Measurements from ENCODE around the gene WAS. TPM values are rescaled to one million over a fixed set of nuclear protein-coding genes. Genes with fewer than 3 reads are reported as not detected.
"Not testable (repeated sequence)": the region's sequence is repeated elsewhere in the genome, so short reads cannot be mapped to it uniquely, and the experiment has no call there.

Gene WAS
- polyA plus RNA-seq (2012; ENCODE audit: missing spikeins), result 47.4 TPM

DNA sequence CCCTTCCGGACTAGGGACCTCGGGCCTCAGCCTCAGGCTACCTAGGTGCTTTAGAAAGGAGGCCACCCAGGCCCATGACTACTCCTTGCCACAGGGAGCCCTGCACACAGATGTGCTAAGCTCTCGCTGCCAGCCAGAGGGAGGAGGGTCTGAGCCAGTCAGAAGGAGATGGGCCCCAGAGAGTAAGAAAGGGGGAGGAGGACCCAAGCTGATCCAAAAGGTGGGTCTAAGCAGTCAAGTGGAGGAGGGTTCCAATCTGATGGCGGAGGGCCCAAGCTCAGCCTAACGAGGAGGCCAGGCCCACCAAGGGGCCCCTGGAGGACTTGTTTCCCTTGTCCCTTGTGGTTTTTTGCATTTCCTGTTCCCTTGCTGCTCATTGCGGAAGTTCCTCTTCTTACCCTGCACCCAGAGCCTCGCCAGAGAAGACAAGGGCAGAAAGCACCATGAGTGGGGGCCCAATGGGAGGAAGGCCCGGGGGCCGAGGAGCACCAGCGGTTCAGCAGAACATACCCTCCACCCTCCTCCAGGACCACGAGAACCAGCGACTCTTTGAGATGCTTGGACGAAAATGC, at the start of gene WAS:
TSS of gene WAS (plus strand) at position 389 of the 572 bp plus-strand sequence. CDS start at position 444, 55 bp downstream.
- FAIRE-seq, result peak; percentile 71
- TF ChIP-seq POLR2A (IDR thresholded peaks at IDR 0.05; ENCODE audit: low read depth, low read length) (peak; percentile 70; the same call in 1 of the 2 replicates), TAF1 (IDR thresholded peaks at IDR 0.05; ENCODE audit: borderline replicate concordance, low read depth, low read length) (peak; percentile 56; the same call in 1 of the 2 replicates), POLR2AphosphoS5 (IDR thresholded peaks at IDR 0.05; ENCODE audit: low read depth, low read length) (peak; percentile 73)
- peak; percentile 67 for DNase-seq (ENCODE audit: insufficient read length)

DNA sequence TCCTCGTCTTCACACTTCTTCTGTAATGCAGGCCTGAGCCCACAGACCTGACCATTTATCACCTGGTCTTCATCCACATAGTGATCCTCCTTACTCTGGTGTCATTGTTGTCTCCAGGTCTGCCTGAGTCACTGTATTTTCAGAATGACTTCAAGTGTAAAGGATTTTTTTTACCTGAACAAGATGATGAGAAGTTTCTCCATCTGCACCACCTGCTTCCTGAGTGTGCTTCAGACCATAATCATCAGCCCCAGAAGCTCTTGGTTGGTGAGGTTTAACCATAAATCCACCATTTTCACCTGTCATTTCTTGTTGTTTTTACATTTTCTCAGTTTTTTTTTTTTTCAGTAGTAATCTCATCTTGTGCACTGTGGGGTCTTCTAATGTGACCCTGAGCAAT, 47.3 kb upstream of the WAS start:
- no peak for DNase-seq (ENCODE audit: insufficient read length)
- no peak for TF ChIP-seq TAF1 (IDR thresholded peaks at IDR 0.05; ENCODE audit: borderline replicate concordance, low read depth, low read length)
- TF ChIP-seq POLR2AphosphoS5 (IDR thresholded peaks at IDR 0.05; ENCODE audit: low read depth, low read length), result no peak
- TF ChIP-seq POLR2A (IDR thresholded peaks at IDR 0.05; ENCODE audit: low read depth, low read length), result no peak
- no peak for FAIRE-seq

DNA sequence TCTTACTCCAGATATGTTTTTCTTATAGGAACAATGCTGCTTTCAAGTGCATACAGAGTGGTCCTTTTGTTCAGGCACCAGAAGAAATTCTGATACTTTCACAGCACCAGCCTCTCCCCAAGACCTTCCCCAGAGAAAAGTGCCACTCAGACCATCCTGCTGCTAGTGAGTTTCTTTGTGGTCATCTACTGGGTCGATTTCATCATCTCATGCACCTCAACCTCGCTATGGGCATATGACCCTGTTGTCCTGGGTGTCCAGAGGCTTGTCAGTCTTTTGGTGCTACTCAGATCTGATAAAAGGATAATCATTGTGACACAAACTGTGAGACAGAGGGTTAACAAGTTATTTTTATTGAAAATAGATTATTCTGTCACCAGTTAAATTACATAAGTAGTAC, 46.8 kb upstream of the WAS start:
- no peak for DNase-seq (ENCODE audit: insufficient read length)
- TF ChIP-seq POLR2A (IDR thresholded peaks at IDR 0.05; ENCODE audit: low read depth, low read length), result no peak
- no peak for TF ChIP-seq POLR2AphosphoS5 (IDR thresholded peaks at IDR 0.05; ENCODE audit: low read depth, low read length)
- no peak for TF ChIP-seq TAF1 (IDR thresholded peaks at IDR 0.05; ENCODE audit: borderline replicate concordance, low read depth, low read length)
- FAIRE-seq, result no peak

DNA sequence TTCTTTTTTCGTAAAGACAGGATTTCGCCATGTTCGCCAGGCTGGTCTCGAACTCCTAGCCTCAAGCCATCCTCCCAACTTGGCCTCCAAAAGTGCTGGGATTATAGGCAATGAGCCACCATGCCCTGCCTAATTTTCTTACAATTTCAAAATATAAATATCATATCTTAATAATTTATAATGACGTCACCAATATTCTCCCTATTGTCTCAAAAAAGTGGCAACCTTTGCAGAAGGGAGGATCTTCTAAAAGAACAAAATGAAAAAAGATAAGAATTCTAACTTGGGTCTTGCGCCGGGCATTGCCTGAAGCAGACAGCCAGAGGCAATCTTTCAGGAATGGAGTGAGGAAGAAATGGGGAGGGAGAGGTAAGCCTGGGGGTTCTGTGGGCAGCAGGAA, 37.9 kb upstream of the WAS start:
- FAIRE-seq, result no peak
- no peak for TF ChIP-seq POLR2A (IDR thresholded peaks at IDR 0.05; ENCODE audit: low read depth, low read length)
- TF ChIP-seq POLR2AphosphoS5 (IDR thresholded peaks at IDR 0.05; ENCODE audit: low read depth, low read length), result no peak
- TF ChIP-seq TAF1 (IDR thresholded peaks at IDR 0.05; ENCODE audit: borderline replicate concordance, low read depth, low read length), result no peak
- no peak for DNase-seq (ENCODE audit: insufficient read length)

DNA sequence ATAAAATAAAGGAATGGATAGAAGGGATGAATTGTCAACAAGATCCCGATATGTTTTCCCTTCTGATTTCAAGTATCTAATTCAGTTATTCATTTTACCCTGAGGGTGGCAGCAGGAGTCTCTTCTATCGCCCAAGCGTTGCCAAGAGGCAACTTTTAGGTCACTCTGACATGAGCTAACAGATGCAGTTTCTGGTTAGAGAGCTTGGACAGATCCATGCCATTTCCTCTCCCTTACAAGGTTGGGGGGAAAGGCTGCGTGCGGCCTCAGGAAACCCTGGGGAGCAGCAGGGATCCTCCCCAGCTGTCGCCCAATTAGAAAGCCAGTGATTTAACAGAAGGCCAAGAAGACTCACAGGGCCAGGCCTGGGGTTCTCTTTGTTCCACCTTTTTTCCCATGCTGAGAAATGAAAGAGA, 35.3 kb upstream of the WAS start:
- no peak for TF ChIP-seq POLR2A (IDR thresholded peaks at IDR 0.05; ENCODE audit: low read depth, low read length)
- no peak for TF ChIP-seq POLR2AphosphoS5 (IDR thresholded peaks at IDR 0.05; ENCODE audit: low read depth, low read length)
- no peak for TF ChIP-seq TAF1 (IDR thresholded peaks at IDR 0.05; ENCODE audit: borderline replicate concordance, low read depth, low read length)
- DNase-seq (ENCODE audit: insufficient read length) (no peak), FAIRE-seq (no peak)

DNA sequence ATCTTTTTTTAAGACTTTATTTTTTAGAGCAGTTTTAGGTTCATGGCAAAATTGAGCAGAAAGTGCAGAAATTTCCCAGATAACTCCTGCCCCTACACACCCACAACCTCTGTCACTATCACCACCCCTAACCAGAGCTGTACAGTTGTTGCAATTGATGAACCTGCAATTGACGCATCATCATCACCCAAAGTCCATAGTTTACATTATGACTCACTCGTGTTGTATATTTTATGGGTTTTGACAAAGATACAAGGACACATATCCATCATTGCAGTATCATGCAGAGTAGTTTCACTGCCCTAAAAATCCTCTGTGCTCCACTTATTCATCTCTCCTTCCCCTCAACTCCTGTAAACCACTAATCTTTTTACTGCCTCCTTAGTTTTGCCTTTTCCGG, 34.5 kb upstream of the WAS start:
- no peak for TF ChIP-seq POLR2AphosphoS5 (IDR thresholded peaks at IDR 0.05; ENCODE audit: low read depth, low read length)
- no peak for TF ChIP-seq POLR2A (IDR thresholded peaks at IDR 0.05; ENCODE audit: low read depth, low read length)
- no peak for TF ChIP-seq TAF1 (IDR thresholded peaks at IDR 0.05; ENCODE audit: borderline replicate concordance, low read depth, low read length)
- no peak for DNase-seq (ENCODE audit: insufficient read length)
- no peak for FAIRE-seq

DNA sequence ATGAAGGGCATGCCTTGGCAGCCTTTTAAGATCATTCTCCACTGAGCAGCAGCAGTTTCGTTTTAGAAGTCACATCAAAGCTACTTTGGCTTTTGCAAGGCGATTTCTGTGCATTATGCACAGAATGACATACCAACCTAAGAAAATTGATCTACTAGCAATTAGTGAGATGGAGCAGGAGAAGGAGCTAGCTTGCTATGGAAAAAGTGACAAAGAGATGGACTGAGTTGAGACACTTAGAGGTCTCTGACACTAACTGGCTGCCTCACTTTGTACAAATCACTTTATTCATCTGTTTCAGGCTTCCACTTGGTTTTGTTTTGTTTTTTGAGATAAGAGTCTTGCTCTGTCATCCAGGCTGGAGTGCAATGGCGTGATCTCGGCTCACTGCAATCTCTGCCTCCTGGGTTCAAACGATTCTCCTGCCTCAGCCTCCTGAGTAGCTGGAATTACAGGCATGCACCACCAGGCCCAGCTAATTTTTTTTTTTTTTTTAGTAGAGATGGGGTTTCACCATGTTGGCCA, 31.5 kb upstream of the WAS start:
- FAIRE-seq; DNase-seq (ENCODE audit: insufficient read length): not testable (repeated sequence)

DNA sequence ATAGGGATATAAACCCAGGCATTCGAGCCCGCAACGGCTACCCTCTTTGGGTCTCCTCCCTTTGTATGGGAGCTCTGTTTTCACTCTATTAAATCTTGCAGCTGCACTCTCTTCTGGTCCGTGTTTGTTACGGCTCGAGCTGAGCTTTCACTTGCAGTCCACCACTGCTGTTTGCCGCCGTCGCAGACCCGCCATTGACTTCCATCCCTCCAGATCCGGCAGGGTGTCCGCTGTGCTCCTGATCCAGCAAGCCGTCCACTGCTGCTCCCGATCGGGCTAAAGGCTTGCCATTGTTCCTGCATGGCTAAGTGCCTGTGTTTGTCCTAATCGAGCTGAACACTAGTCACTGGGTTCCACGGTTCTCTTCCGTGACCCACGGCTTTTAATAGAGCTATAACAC, 28.9 kb upstream of the WAS start:
- DNase-seq (ENCODE audit: insufficient read length); FAIRE-seq: not testable (repeated sequence)

DNA sequence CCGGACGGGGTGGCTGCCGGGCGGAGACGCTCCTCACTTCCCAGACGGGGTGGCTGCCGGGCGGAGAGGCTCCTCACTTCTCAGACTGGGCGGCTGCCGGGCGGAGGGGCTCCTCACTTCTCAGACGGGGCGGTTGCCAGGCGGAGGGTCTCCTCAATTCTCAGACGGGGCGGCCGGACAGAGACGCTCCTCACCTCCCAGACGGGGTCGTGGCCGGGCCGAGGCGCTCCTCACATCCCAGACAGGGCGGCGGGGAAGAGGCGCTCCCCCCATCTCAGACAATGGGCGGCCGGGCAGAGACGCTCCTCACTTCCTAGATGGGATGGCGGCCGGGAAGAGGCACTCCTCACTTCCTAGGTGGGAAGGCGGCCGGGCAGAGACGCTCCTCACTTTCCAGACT, 23.9 kb upstream of the WAS start:
- not testable (repeated sequence) for FAIRE-seq; DNase-seq (ENCODE audit: insufficient read length)

DNA sequence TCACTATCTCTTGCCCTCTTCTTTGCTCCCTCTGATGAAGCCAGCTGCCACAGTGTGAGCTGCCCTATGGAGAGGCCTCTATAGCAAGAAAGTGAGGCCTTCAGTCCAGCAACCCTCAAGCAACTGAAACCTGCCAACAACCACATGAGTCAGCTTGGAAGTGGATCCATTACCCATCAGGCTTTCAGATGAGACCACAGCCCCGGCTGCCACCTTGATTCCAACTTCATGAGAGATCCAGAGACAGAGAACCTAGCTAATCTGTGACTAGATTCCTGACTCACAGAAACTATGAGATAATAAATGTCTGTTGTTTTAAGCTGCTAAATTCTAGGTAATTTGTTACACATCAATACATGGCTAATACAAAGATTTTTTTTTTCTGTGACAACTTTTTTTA, 20.4 kb upstream of the WAS start:
- TF ChIP-seq POLR2A (IDR thresholded peaks at IDR 0.05; ENCODE audit: low read depth, low read length) (no peak), TAF1 (IDR thresholded peaks at IDR 0.05; ENCODE audit: borderline replicate concordance, low read depth, low read length) (no peak), POLR2AphosphoS5 (IDR thresholded peaks at IDR 0.05; ENCODE audit: low read depth, low read length) (no peak)
- no peak for DNase-seq (ENCODE audit: insufficient read length)
- no peak for FAIRE-seq

DNA sequence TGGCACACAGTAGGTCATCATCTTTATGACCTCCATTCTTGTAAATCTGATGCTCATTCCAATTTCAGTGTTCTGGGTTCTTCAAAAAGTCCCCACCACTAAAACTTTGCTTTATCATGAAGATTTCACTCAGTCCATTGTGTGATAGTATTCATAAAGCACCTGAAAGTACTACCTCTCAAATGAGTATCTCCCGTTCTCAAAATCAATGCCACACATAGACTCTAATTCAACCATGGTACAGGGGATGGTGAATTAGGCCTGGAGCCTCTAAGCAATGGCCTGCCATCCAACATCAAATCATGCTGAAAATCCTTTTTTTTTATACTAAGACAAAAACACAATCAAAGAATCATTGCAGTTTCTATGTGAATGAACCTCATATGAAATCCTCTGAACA, 19.4 kb upstream of the WAS start:
- FAIRE-seq (no peak), DNase-seq (ENCODE audit: insufficient read length) (no peak)
- TF ChIP-seq POLR2A (IDR thresholded peaks at IDR 0.05; ENCODE audit: low read depth, low read length) (no peak), TAF1 (IDR thresholded peaks at IDR 0.05; ENCODE audit: borderline replicate concordance, low read depth, low read length) (no peak), POLR2AphosphoS5 (IDR thresholded peaks at IDR 0.05; ENCODE audit: low read depth, low read length) (no peak)

DNA sequence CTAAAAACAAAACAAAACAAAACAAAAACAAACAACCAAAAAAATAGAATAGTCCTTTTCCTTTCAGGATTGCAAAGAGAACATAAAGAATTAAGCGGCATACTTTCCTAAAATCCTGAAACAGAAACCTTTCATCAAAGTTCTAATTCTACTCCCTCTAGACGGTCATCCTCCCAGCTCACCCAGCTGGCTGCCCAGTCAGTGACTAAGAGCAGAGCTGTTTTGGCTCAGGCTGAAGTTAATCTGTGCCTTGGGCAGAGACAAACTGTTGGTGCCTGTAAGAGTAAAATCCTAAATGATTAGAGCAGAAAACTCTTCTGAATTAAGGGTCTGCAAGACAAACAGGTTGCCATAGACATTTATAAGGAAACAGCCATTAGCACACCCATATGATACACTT, 17.6 kb upstream of the WAS start:
- DNase-seq (ENCODE audit: insufficient read length) (no peak), FAIRE-seq (no peak)
- TF ChIP-seq POLR2AphosphoS5 (IDR thresholded peaks at IDR 0.05; ENCODE audit: low read depth, low read length) (no peak), TAF1 (IDR thresholded peaks at IDR 0.05; ENCODE audit: borderline replicate concordance, low read depth, low read length) (no peak), POLR2A (IDR thresholded peaks at IDR 0.05; ENCODE audit: low read depth, low read length) (no peak)

DNA sequence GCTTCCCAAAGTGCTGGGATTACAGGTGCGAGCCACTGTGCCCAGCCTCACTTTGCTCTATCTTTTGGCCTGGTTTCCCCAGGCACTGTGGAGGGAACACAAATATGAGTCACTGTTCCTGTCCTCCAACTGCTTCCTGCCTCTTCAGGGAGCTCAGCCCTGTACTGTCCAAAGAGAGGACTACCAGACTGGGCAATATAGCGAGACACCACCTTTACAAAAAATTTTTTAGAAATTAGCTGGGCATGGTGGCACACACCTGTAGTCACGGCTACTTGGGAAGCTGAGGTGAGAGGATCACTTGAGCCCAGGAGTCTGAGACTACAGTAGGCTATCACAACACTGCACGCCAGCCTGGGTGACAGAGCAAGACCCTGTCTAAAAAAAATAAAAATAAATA, 16.9 kb upstream of the WAS start:
- FAIRE-seq (no peak), DNase-seq (ENCODE audit: insufficient read length) (no peak)
- TF ChIP-seq POLR2A (IDR thresholded peaks at IDR 0.05; ENCODE audit: low read depth, low read length), result no peak
- TF ChIP-seq TAF1 (IDR thresholded peaks at IDR 0.05; ENCODE audit: borderline replicate concordance, low read depth, low read length), result no peak
- no peak for TF ChIP-seq POLR2AphosphoS5 (IDR thresholded peaks at IDR 0.05; ENCODE audit: low read depth, low read length)
